Ishikawa (cell line): ENCODE measurements around the gene TRDN.

Experiments used
- CEBPB ChIP-seq: IDR thresholded peaks from 2 replicates; pipeline ENCODE4 v1.6.1; 2012
- CREB1 ChIP-seq: IDR thresholded peaks from 2 replicates; pipeline ENCODE4 v1.6.1; 2012; ENCODE audit warnings: low read depth
- EGR1 ChIP-seq: IDR thresholded peaks from 2 replicates; pipeline ENCODE4 v1.6.1; 2012
- EP300 ChIP-seq: IDR thresholded peaks from 2 replicates; pipeline ENCODE4 v1.6.1; 2012; ENCODE audit warnings: borderline replicate concordance
- FOXM1 ChIP-seq: IDR thresholded peaks from 2 replicates; pipeline ENCODE4 v1.6.1; 2012; ENCODE audit warnings: low read depth, borderline replicate concordance
- NFIC ChIP-seq: IDR thresholded peaks from 2 replicates; pipeline ENCODE4 v1.6.1; 2012
- RAD21 ChIP-seq: IDR thresholded peaks from 2 replicates; pipeline ENCODE4 v1.6.1; 2012; ENCODE audit warnings: low read depth
- TAF1 ChIP-seq: IDR thresholded peaks from 2 replicates; pipeline ENCODE4 v1.6.1; 2012; ENCODE audit warnings: low read depth, mild to moderate bottlenecking
- TCF12 ChIP-seq: IDR thresholded peaks from 2 replicates; pipeline ENCODE4 v1.6.1; 2012; ENCODE audit warnings: low read depth
- TEAD4 ChIP-seq: IDR thresholded peaks from 2 replicates; pipeline ENCODE4 v1.6.1; 2012
- YY1 ChIP-seq: IDR thresholded peaks from 2 replicates; pipeline ENCODE4 v1.6.1; 2012; ENCODE audit warnings: low read depth
- ZBTB7A ChIP-seq: IDR thresholded peaks from 2 replicates; pipeline ENCODE4 v1.6.1; 2012; ENCODE audit warnings: low read depth
- TF ChIP-seq, protein P1 (sequence below): IDR thresholded peaks from 2 replicates; pipeline ENCODE4 v1.6.1; 2012; ENCODE audit warnings: low read depth, mild to moderate bottlenecking
- TF ChIP-seq, protein P2 (sequence below): IDR thresholded peaks from 2 replicates; pipeline ENCODE4 v1.6.1; 2012
- TF ChIP-seq, protein P3 (sequence below): IDR thresholded peaks from 2 replicates; pipeline ENCODE4 v1.6.1; 2012

The TRDN gene

GRCh38 chr6:123503619-123504018 is 133.1 kb downstream of the TRDN start:
- TF ChIP-seq, protein P1, sequence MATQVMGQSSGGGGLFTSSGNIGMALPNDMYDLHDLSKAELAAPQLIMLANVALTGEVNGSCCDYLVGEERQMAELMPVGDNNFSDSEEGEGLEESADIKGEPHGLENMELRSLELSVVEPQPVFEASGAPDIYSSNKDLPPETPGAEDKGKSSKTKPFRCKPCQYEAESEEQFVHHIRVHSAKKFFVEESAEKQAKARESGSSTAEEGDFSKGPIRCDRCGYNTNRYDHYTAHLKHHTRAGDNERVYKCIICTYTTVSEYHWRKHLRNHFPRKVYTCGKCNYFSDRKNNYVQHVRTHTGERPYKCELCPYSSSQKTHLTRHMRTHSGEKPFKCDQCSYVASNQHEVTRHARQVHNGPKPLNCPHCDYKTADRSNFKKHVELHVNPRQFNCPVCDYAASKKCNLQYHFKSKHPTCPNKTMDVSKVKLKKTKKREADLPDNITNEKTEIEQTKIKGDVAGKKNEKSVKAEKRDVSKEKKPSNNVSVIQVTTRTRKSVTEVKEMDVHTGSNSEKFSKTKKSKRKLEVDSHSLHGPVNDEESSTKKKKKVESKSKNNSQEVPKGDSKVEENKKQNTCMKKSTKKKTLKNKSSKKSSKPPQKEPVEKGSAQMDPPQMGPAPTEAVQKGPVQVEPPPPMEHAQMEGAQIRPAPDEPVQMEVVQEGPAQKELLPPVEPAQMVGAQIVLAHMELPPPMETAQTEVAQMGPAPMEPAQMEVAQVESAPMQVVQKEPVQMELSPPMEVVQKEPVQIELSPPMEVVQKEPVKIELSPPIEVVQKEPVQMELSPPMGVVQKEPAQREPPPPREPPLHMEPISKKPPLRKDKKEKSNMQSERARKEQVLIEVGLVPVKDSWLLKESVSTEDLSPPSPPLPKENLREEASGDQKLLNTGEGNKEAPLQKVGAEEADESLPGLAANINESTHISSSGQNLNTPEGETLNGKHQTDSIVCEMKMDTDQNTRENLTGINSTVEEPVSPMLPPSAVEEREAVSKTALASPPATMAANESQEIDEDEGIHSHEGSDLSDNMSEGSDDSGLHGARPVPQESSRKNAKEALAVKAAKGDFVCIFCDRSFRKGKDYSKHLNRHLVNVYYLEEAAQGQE = no peak
- TF ChIP-seq, protein P2, sequence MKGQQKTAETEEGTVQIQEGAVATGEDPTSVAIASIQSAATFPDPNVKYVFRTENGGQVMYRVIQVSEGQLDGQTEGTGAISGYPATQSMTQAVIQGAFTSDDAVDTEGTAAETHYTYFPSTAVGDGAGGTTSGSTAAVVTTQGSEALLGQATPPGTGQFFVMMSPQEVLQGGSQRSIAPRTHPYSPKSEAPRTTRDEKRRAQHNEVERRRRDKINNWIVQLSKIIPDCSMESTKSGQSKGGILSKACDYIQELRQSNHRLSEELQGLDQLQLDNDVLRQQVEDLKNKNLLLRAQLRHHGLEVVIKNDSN = no peak
- TF ChIP-seq, protein P3, sequence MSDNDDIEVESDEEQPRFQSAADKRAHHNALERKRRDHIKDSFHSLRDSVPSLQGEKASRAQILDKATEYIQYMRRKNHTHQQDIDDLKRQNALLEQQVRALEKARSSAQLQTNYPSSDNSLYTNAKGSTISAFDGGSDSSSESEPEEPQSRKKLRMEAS = no peak
- no peak for TF ChIP-seq ZBTB7A

- TF ChIP-seq CREB1 = no peak
- TF ChIP-seq NFIC = no peak
- no peak for TF ChIP-seq EP300
- no peak for TF ChIP-seq TAF1
These were observed 139.7 kb downstream of the TRDN start for GRCh38 chr6:123497025-123497424.

DNA sequence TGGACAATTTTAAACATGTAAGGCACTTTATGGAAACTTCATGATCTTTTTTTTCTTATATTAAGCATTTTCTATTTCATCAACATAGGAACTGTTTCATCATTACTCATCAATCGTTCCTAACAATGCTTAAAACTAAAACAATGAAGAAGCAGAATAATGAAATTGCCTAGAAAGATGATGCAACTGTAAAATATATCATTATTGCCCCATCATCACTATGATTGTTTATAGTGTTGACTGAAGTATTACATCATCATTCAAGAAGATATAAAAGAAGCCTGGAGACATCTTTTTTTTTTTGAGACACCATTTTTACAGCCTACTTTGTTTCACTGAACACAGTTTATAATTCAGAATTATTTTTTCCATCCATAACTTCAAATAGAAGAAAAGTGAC is 147.2 kb downstream of the TRDN start:
- no peak for TF ChIP-seq EP300
- TF ChIP-seq RAD21 = no peak
- TF ChIP-seq NFIC = no peak
- no peak for TF ChIP-seq YY1
- no peak for TF ChIP-seq FOXM1
- TF ChIP-seq EGR1 = no peak
- TF ChIP-seq, protein P3 = no peak
- TF ChIP-seq TAF1 = no peak
- TF ChIP-seq TCF12 = no peak
- no peak for TF ChIP-seq ZBTB7A
- TF ChIP-seq CEBPB = no peak
- TF ChIP-seq, protein P2 = no peak
- TF ChIP-seq CREB1 = no peak

DNA sequence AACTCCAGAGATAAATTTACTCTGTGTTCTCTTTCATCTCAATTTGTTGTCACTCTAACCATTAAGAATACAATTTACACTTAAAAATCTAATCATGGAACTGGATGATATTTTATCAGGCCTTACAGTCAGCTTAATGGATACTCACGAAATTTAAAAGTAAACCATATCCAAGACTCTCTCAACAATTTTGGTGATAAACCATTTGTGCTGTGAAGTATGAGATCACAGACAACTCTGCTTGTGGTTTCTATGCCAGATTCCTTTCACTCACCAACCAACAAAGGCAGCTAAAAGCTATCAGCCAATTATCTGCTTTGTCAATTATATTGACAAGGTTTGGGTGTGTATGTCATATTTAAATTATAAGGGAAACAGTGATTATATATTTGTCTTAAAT is 155.8 kb downstream of the TRDN start:
- TF ChIP-seq TEAD4 (no peak), RAD21 (no peak), EP300 (no peak), ZBTB7A (no peak)

- TF ChIP-seq CREB1 (no peak), RAD21 (no peak), TAF1 (no peak), ZBTB7A (no peak), CEBPB (no peak), EP300 (no peak), YY1 (no peak), TEAD4 (no peak), NFIC (no peak), EGR1 (no peak), TCF12 (no peak), FOXM1 (no peak)
- TF ChIP-seq, protein P1 = no peak
- TF ChIP-seq, protein P3 = no peak
- TF ChIP-seq, protein P2 = no peak
These were observed 169.4 kb downstream of the TRDN start for GRCh38 chr6:123467392-123467791.

DNA sequence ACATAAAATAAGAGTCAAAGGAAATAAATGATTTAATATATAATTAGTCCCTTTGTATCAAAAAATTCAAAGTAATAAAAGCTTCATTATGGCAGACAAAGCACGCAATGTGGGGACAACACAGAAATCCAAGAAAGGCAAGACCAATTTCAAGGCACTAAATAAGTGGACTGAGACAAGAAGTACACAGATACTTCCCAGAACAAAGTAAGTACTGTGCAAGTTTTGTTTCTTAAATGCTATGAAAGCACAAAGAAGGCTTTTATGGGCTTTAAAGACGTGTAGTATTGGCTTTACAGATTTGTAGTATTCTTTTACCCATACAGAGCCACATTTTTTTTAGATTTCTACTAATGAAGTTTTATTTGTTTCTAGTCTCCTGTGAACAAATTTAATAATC is 174.6 kb downstream of the TRDN start:
- TF ChIP-seq ZBTB7A (no peak), TAF1 (no peak), EGR1 (no peak), FOXM1 (no peak), EP300 (no peak)
- TF ChIP-seq, protein P1 = no peak
- TF ChIP-seq, protein P2 = no peak
